GM12891 (cell line): Measurements from ENCODE around the gene CTSH.

Source experiments
- PAX5 ChIP-seq: IDR thresholded peaks from 2 replicates; pipeline ENCODE4 v1.6.1; 2011; ENCODE audit warnings: low read length, moderate library complexity, mild to moderate bottlenecking; ENCODE audit not compliant: insufficient read depth, severe bottlenecking
- POLR2A ChIP-seq: IDR thresholded peaks from 2 replicates; pipeline ENCODE4 v1.6.1; 2011; ENCODE audit warnings: low read depth, low read length, control low read depth
- POLR2AphosphoS5 ChIP-seq: IDR thresholded peaks from 2 replicates; pipeline ENCODE4 v1.6.1; 2011; ENCODE audit warnings: low read depth, low read length, control low read depth

- TF ChIP-seq PAX5 (no peak), POLR2A (no peak), POLR2AphosphoS5 (no peak)
Observed at GRCh38 chr15:78987556-78988360, 42.9 kb upstream of the CTSH start.
